NCI-H345 (cell line): ENCODE measurements around the gene BCS1L.

Experiments used
- DNase-seq: peaks from one replicate; lab custom pipeline; 2025; lab: John Stamatoyannopoulos, UW

Gene BCS1L, protein sequence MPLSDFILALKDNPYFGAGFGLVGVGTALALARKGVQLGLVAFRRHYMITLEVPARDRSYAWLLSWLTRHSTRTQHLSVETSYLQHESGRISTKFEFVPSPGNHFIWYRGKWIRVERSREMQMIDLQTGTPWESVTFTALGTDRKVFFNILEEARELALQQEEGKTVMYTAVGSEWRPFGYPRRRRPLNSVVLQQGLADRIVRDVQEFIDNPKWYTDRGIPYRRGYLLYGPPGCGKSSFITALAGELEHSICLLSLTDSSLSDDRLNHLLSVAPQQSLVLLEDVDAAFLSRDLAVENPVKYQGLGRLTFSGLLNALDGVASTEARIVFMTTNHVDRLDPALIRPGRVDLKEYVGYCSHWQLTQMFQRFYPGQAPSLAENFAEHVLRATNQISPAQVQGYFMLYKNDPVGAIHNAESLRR

DNA sequence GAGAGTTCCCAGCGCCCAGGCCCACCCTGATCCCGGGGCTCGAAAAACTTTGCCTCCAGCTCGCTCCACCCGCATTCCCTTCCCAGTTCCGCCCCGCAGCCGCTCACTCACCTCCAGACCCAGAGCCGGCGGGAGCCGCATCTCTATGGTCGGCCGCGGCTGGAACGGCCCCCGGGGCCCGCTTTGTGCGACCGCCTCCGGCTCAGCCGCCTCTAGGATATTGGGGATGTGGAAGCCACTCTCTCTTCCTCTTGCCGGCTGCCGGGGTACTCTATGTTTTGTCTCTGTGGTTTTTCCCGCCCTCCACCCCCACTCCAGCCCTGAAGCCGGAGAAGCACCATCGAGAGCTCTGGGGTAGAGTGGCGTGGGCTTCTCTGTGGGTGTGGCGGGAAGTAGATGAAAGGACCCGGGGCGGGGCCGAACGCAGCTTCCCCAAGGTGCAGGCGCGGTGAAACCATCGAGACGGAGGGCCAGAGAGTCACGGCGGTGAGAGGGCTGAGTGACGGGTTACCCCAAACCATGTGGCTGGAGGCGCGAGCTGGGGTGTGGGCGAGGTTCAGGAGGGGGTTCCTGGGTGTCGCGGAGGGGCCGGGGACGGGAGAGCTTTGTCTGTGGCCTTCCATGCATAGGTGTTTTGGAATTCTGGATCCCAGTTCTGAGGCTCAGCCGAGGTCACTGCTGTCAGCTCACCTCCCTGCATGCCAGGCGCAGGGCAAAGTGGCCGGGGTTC is at the start of gene BCS1L, which contains the start of gene ZNF142:
TSS of gene BCS1L (plus strand) at position 426 of the 730 bp plus-strand sequence. CDS start 1,305 bp downstream, outside the sequence.
TSS of gene ZNF142 (minus strand) at position 366 of the 730 bp plus-strand sequence. CDS start 3,194 bp downstream, outside the sequence.
- DNase-seq, result peak; percentile 92

DNA sequence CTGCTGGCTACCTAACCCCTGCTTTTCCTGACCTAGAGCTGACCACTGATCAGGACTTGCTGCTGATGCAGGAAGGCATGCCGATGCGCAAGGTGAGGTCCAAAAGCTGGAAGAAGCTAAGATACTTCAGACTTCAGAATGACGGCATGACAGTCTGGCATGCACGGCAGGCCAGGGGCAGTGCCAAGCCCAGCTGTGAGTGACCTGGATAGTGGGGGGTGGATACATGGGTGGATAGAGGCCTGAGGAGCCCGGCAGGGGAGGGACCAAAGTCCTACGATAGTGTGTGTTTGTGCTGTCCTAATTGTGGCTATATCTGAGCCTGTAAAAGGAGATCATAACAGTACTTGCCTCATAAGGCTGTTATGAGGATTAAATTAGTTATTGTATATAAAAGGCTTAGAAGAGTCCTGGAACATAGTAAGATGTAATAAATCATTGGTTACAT is 43.6 kb upstream of the BCS1L start:
- no peak for DNase-seq

DNA sequence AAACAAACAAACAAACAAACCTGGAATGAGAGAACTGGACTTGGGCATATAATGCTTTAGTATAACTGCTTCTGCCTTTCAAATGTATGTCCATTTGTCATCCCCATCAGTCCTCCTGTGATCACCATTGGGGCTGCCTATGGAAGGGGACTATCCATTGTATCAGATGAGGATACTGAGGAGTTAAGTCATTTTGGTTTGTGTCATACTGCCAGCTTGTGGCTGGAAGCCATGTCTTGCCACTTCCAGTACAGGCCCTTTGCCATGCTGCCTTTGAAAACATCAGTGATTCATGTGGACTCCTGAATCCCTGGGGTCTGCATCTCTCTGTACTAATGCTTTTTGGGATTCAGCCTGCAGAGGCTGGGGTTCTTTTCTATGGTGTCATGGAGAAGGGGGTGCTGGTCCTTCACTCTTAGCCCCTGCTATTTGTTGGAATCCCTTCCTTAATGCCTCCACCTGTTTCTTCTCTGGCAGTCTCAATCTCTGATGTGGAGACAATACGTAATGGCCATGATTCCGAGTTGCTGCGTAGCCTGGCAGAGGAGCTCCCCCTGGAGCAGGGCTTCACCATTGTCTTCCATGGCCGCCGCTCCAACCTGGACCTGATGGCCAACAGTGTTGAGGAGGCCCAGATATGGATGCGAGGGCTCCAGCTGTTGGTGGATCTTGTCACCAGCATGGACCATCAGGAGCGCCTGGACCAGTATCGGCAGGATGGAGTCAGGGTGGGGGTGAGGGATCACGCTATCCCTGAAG is 41.2 kb upstream of the BCS1L start:
- no peak for DNase-seq

DNA sequence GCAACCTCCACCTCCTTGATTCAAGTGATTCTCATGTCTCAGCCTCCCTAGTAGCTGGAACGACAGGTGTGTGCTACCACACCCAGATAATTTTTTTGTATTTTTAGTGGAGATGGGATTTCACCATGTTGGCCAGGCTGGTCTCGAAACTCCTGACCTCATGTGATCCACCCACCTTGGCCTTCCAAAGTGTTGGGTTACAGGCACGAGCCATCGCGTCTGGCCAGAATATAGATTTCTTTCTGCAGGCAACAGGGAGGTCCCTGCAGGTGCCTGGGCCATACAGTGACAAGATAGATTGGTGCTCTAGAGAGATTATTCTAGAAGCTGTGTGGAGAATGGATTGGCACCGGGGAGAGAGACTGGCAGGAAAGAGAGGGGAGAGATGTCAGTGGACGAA is 38.5 kb upstream of the BCS1L start:
- DNase-seq, result no peak

DNA sequence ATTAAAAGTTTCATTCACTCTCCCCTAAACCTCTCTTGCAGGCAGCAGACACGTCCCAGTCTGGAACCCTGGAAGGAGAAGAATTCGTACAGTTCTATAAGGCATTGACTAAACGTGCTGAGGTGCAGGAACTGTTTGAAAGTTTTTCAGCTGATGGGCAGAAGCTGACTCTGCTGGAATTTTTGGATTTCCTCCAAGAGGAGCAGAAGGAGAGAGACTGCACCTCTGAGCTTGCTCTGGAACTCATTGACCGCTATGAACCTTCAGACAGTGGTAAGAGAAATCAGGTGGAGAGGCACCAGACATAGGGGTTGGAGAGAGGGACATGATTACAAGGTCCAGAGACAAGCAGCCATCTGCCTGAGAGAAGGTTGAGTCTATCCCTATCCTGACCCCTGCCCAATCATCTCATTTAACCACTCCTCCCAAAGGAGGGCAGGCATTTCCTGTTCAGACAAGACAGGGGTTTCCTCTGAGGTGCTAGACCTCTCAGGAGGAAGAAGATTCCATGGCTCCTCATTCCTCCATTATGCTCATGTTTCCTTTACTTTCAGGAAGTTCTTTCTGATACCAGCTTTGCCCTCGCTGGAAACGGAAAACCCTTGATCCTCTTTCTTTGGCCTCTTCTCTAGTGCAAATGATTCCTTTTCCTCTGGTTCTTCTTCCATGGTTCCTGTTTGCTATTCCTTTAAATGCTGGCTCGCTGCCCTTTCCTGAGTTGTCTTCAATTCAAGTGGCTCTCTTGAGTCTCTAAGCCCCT is 36.7 kb upstream of the BCS1L start:
- DNase-seq, result no peak

DNA sequence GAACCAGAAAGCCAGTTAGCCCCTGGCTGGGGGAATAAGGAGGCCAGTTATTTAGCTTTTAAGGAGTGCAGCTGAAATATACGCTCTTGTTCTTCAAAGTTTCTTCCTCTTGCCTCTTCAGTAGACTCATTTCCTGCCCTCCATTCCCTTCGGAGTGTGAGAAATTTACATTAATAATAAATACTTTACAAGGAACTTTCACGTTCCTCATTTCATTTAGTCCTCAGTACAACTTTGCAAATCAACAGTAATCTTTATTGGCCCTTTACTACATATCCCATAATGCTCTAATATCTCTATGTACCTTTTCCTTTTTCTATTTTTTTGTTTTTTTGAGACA is 36.1 kb upstream of the BCS1L start:
- DNase-seq, result no peak

DNA sequence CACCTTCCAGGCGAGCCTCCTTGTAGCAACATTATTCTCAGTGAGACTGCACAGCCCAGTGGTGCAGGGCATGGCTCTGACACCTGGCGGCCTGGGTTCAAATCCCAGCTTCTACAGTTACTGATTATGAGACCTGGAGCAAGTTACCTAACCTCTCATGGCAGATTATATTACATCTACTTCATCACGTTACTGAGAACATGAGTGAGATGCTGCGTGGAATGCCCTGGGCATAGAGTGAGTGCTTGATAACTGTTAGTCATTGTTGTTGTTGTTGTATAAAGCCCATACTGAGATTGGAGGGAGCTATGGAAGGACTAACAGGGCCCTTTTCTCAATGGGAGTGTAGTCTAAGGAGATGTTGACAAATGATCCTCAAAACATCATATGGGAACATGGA is 33.1 kb upstream of the BCS1L start:
- no peak for DNase-seq

DNA sequence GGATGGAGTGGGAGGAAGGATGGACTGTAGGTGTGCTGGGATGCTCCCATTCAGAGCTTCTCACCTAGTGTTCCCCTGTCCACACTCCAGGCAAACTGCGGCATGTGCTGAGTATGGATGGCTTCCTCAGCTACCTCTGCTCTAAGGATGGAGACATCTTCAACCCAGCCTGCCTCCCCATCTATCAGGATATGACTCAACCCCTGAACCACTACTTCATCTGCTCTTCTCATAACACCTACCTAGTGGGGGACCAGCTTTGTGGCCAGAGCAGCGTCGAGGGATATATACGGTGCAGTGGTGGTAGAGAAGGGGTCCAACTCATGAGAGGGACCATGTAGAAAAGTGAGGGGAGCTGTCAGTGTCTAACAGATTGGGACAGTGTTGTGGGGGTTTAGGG is 31.5 kb upstream of the BCS1L start:
- DNase-seq, result no peak

DNA sequence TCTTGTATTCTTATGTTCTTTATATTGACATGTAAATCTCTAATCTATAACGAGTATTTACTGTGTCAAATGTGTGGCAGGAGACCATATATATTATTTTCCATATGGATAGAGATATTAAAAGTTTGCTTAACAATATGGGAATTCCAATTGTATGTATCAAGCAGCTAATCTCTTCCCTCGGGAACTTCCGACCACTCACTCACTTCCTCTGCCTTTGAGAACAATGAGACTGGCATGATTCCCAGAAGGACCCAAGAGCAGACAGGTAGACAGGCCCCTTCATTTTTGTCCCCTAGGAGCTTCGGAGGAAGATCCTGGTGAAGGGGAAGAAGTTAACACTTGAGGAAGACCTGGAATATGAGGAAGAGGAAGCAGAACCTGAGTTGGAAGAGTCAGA is 27.6 kb upstream of the BCS1L start:
- no peak for DNase-seq

DNA sequence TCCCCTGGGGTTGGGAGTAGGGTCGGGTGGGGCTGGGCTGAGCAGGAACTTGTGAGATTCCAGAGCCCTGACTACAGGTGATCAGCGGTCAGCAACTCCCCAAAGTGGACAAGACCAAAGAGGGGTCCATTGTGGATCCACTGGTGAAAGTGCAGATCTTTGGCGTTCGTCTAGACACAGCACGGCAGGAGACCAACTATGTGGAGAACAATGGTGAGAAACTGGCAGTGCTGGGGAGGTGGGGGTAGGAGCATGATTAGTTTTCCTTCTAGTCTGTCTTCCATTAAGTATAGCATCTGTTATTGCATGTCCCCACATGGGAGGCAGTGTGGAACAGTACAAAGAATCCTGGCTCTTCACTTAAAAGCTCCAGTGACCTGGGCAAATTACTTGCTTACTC is 23.8 kb upstream of the BCS1L start:
- DNase-seq, result no peak

DNA sequence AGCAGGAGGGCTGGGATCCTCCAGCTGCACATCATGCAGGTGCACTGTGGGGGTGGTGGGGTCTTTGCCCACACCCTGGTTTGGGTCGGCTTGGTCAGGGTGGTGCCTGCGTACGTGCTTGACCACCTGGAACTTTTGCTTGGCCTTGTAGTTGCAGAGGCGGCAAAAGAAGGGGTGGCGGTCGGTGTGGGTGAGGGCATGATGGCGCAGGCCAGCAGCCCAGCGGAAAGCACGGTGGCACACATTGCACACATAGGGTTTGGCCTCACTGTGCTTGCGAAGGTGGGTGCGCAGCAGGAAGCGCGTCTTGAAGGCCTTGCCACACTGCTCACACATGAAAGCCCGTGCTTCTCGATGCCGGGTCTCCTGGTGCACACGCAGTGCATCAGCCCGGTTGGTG is 21.1 kb upstream of the BCS1L start:
- no peak for DNase-seq

DNA sequence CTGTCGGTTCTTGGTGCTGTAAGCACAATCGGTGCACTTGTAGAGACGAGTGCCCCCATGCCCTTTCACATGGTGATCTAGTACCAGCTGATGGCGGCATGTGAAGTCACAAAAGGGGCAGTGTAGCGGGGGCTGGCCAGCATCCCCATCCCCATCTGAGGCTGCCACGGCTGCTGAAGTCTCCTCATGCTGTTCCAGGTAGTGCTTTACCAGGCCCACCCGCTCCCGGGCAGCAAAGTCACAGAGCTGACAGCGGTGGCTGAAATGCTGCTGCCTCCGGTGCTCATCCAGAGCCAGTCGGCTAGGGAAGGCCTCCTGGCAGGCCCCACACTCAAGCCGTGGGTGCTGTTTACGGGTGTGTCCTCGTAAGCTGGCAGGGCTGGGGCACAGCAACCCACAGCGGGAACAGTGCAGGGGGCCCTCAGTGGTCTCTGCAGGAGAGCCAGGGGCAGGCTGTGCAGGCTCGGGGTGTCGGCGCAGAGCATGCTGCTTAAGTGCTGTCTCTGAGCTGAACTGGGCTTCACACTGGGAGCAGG is 17.3 kb upstream of the BCS1L start:
- no peak for DNase-seq

DNA sequence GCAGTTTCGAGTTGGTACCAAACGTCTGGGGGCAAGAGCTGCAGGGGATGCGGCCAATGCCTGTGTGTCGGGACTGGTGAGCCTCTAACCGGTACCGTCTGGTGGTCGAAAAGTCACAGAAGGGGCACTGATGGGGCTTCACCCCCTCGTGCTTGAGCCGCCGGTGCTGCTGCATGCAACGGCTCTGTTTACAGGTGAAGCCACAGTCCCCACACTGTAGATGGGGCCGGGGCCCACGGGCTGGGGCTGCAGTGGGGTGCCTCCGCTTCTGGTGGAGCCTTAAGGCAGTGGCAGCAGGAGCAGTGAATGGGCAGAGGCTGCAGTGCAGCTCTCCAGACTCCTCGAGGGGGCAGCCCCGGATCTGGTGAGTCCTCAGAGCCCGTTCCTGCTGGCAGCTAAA is 16.7 kb upstream of the BCS1L start:
- no peak for DNase-seq

DNA sequence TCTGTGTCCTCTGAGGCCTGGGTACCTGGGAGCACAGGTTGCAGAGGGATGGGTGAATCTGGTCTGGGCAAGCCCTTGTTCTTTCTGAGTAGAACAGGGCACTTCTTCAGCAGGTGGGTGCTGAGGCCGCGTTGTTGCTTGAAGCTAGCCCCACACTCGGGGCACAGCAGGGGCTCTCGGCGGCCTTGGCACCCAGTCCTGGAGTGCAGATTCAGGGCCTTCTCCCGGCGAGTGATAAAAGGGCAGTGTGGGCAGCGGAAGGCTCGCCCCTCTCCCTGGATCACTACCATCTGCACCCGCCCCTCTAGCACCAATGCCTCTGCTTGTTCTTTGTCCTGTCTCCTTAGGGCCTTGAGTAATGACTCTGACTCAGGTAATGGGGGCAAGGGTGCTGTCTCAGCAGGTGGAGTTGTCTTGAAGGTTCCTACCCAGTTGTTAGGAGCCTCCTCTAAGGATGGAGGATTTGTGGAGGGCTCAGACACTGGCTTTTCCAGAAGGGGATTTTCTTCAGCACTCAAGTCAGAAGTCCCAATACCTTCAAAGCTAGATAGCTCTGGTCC is 15.7 kb upstream of the BCS1L start:
- DNase-seq, result no peak

DNA sequence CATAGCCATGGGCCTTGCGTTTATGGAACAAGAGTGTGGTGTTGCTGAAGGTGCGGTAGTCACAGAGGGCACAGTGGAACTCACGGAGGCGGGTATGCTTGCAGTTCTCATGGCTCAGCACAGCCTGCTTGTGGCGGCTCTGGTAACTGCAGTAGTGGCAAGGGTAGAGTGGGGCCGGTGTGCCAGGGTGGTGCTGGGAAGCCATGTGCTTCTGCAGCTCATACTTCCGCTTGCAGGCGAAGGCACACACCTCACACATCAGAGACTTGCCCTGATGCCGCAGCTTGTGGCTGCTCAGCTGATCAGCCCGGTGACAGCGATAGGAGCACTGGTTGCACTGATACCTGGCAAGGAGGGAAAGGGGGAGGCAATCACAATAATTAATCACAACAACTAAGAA is 14.8 kb upstream of the BCS1L start:
- no peak for DNase-seq

DNA sequence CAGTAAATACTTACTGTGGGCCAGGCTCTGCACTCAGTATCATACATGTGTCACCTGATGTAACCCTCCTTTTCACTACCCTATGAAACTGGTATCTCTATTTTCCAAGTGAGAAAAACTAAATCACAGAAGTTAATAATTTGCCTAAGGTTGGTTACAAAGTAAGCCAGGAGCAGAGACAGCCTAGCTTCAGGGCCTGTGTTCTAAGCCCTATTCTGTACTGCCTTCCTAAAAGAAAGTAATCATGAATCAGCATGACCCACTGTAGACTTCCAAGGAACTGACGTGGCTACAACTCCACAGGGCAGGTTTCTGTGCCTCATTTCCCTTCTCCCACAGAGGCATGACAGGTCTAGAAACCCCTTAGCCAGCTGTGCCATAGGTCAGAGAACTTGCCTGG is 14.4 kb upstream of the BCS1L start:
- DNase-seq, result no peak

DNA sequence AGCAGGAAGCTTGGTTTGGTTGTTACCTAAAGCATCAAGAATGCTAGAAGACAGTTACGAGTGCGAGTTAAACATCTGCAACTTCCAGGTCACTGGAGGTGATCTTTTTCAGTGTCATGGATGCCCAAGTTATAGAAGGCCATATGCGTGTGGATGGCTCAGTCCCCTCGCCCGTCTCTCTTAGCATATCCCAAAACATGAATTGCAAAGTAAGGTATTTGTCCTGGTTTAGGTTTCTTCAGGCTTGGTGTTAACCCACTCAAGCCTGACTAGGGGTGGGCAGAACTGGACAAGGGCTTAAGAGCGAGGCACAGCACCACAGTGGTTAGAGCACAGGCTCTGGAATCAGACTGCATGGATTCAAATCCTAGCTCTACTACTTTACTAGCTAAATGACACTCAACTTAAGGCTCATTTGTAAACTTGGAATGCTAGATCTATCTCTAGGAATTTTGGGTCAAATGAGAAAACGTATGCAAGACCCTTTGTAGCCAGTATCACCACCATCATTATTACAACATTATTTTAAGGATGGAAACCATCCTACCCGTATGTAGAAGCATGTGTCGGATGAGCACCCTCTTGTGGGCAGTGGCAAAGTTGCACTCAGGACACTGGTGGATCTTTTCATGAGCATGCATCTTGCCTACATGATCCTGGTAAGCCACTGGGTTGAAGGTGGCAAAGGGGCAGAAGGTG is 11.2 kb upstream of the BCS1L start:
- peak; percentile 19 for DNase-seq

DNA sequence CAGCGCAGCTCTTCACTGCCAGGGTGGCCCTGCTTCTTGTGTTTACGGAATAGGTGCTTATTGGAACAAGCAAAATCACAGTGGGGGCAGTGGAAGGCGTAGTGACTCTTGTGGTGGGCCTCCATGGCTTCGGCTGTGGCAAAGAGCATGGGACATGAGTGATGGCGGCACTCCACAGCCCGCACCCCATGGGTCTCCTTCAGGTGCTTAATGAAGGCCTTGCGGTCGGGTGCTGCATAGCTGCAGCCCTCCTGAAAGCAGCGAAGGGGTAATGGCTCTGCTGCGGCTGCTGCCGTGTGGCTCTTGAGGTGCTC is 10.7 kb upstream of the BCS1L start:
- no peak for DNase-seq

DNA sequence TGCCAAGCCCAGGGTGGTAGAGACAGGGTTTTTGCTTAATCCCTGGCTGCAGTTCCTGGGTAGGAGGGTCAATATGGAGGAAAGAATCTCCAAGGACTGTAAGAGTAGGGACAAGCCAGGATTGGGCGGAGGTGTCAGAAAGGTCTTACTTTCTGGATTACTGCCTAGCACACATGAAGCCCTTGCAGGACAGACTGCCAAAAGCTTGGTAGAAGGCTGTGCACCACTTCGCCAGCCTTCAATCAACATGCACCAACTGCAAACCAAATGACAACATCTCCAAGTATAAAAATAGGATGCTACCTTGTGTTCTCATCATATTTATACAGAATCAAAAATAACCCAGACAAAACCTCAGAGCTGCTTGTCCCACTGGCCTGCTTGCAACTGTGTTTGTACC is 3.7 kb upstream of the BCS1L start:
- DNase-seq, result no peak

DNA sequence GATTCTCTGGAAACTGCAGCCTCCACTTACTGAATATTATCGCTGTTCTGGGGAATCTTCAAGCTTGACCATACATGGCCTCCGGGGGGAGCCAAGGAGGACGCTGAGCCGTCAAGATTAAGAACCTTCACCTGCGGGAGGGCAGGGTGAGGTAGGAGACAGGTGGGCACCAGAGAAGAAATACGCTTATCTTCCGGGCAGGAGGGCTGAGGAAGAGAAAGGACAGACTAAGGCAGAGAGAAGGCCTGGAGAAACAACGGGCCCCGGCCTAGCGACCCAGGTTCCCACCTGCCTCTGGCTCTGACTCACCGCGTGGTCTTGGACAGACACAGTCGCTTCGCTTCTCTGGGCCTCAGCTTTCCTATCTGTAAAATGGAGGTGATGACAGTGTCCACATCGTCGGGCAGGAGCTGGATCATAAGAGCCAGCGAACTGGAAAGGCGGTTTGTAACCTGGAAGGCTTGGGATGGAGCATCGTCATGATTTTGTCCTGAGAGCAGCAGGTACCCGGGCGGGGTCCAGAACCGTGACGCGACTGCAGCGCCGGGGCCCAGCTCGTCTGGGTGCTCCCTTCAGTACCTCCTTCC is 719 bp upstream of the BCS1L start:
- DNase-seq, result peak; percentile 20

DNA sequence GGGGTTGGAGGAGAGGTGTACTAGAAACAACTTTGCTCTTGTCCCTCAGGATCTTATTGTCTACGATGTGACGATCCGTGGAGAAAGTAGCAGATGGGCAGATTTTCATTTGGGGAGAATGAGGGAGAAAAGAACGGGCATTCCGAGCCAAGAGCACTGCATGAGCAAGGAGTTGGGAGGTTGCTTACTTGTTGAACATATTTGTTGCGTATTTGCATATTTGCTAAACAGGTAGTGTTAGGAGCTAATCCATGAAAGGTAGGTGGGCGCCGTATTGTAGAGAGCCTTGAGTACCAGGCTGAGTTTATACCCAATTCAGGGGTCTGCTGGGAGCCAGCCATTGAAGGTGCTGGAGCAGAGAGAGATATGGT is 490 bp downstream of the BCS1L start:
- DNase-seq, result no peak
